ENCODE data around the gene SPTLC1.

Gene SPTLC1

GRCh38 chr9:91994422-91994821, 120.8 kb downstream of the SPTLC1 start:
- TF ChIP-seq GABPA (IDR thresholded peaks at IDR 0.05; ENCODE audit: low read depth): no peak
- TF ChIP-seq SPI1 (IDR thresholded peaks at IDR 0.05; ENCODE audit: borderline replicate concordance, low read depth): no peak
- TF ChIP-seq REST (IDR thresholded peaks at IDR 0.05; ENCODE audit: insufficient replicate concordance, low read depth): no peak
- no peak for TF ChIP-seq POLR2AphosphoS5 (IDR thresholded peaks at IDR 0.05; ENCODE audit: low read depth)
- TF ChIP-seq CTCF (IDR thresholded peaks at IDR 0.05; ENCODE audit: insufficient read depth, low read length): no peak
- Histone ChIP-seq H3K4me3 (replicated peaks; ENCODE audit: insufficient read depth, low read length) (no peak overlapping the region), H3K27ac (replicated peaks) (no peak overlapping the region), H3K27me3 (ENCODE audit: insufficient read depth, poor library complexity, severe bottlenecking) (no peaks in the 10 kb centered on the region)
- no peak for DNase-seq (ENCODE audit: low read depth in 1 of 2, low spot score in 1 of 2)

- Histone ChIP-seq H3K4me3 (replicated peaks; ENCODE audit: insufficient read depth, low read length) (no peak overlapping the region), H3K27ac (replicated peaks) (no peak overlapping the region), H3K27me3 (ENCODE audit: insufficient read depth, poor library complexity, severe bottlenecking) (no peaks in the 10 kb centered on the region)
- DNase-seq (ENCODE audit: low read depth in 1 of 2, low spot score in 1 of 2): no peak
- TF ChIP-seq CTCF (IDR thresholded peaks at IDR 0.05; ENCODE audit: insufficient read depth, low read length) (no peak), REST (IDR thresholded peaks at IDR 0.05; ENCODE audit: insufficient replicate concordance, low read depth) (no peak), GABPA (IDR thresholded peaks at IDR 0.05; ENCODE audit: low read depth) (no peak), POLR2AphosphoS5 (IDR thresholded peaks at IDR 0.05; ENCODE audit: low read depth) (no peak), SPI1 (IDR thresholded peaks at IDR 0.05; ENCODE audit: borderline replicate concordance, low read depth) (no peak)
Observed at GRCh38 chr9:91992461-91993041, 122.7 kb downstream of the SPTLC1 start.

GRCh38 chr9:91991721-91992341, 123.4 kb downstream of the SPTLC1 start:
- Histone ChIP-seq H3K27me3 (ENCODE audit: insufficient read depth, poor library complexity, severe bottlenecking) (no peaks in the 10 kb centered on the region), H3K27ac (replicated peaks) (no peak overlapping the region), H3K4me3 (replicated peaks; ENCODE audit: insufficient read depth, low read length) (no peak overlapping the region)
- TF ChIP-seq POLR2AphosphoS5 (IDR thresholded peaks at IDR 0.05; ENCODE audit: low read depth) (no peak), GABPA (IDR thresholded peaks at IDR 0.05; ENCODE audit: low read depth) (no peak), SPI1 (IDR thresholded peaks at IDR 0.05; ENCODE audit: borderline replicate concordance, low read depth) (no peak), CTCF (IDR thresholded peaks at IDR 0.05; ENCODE audit: insufficient read depth, low read length) (no peak), REST (IDR thresholded peaks at IDR 0.05; ENCODE audit: insufficient replicate concordance, low read depth) (no peak)
- no peak for DNase-seq (ENCODE audit: low read depth in 1 of 2, low spot score in 1 of 2)

Measured in HL-60 (cell line).